Hepatocyte (in vitro differentiated cells): Measurements from ENCODE around the gene PRDM12. TPM values are rescaled to one million over a fixed set of nuclear protein-coding genes. Genes with fewer than 3 reads are reported as not detected.

Experiments used
- DNase-seq: peaks from one replicate; pipeline ENCODE4 v3.0.0-alpha.2; 2016; ENCODE audit warnings: low spot score
- H2AFZ ChIP-seq: fragments of 200-600 bp; sonication (generic); 2 replicates; pipeline ENCODE4 v1.6.0; 2016; ENCODE audit warnings: antibody characterized with exemption, mild to moderate bottlenecking
- H3K27ac ChIP-seq: fragments of 200-600 bp; sonication (generic); 2 replicates; pipeline ENCODE4 v1.5.1; 2016; ENCODE audit warnings: mild to moderate bottlenecking
- H3K27me3 ChIP-seq: fragments of 200-600 bp; sonication (generic); 2 replicates; pipeline ENCODE4 v1.6.1; 2016
- H3K36me3 ChIP-seq: fragments of 200-600 bp; sonication (generic); replicated peaks from 2 replicates; pipeline ENCODE4 v1.5.1; 2016; ENCODE audit warnings: low read depth; ENCODE audit not compliant: insufficient read depth
- H3K4me1 ChIP-seq: fragments of 200-600 bp; sonication (generic); 2 replicates; pipeline ENCODE4 v1.5.1; 2016; ENCODE audit warnings: mild to moderate bottlenecking, moderate library complexity; ENCODE audit not compliant: insufficient read depth
- H3K4me2 ChIP-seq: fragments of 200-600 bp; sonication (generic); 2 replicates; pipeline ENCODE4 v1.6.0; 2016
- H3K4me3 ChIP-seq: fragments of 200-600 bp; sonication (generic); 2 replicates; pipeline ENCODE4 v1.5.1; 2016; ENCODE audit warnings: mild to moderate bottlenecking
- H3K79me2 ChIP-seq: fragments of 200-600 bp; sonication (generic); 2 replicates; pipeline ENCODE4 v1.6.0; 2017; ENCODE audit warnings: mild to moderate bottlenecking
- H3K9me2 ChIP-seq: fragments of 200-600 bp; sonication (generic); replicated peaks from 2 replicates; pipeline ENCODE4 v1.6.0; 2017; ENCODE audit warnings: mild to moderate bottlenecking; ENCODE audit not compliant: insufficient read depth
- H3K9me3 ChIP-seq: fragments of 200-600 bp; sonication (generic); 2 replicates; pipeline ENCODE4 v1.5.1; 2016; ENCODE audit warnings: low read depth, mild to moderate bottlenecking
- H4K20me1 ChIP-seq: fragments of 200-600 bp; sonication (generic); 2 replicates; pipeline ENCODE4 v1.6.0; 2016; ENCODE audit warnings: mild to moderate bottlenecking; ENCODE audit not compliant: insufficient read depth, poor library complexity, severe bottlenecking
- EZH2 ChIP-seq: fragments of 200-600 bp; sonication (generic); IDR thresholded peaks from 2 replicates; pipeline ENCODE4 v1.6.1; 2016; ENCODE audit warnings: antibody characterized with exemption, mild to moderate bottlenecking, borderline replicate concordance
- EZH2phosphoT487 ChIP-seq: fragments of 200-600 bp; sonication (generic); IDR thresholded peaks from one replicate; pipeline ENCODE4 v1.6.1; 2018; ENCODE audit warnings: antibody characterized with exemption, mild to moderate bottlenecking, low read depth, moderate library complexity; ENCODE audit not compliant: unreplicated experiment, severe bottlenecking
- WGBS: methylation state at CpG from one replicate; pipeline ENCODE4 v1.1.6; 2016; ENCODE audit warnings: low lambda C conversion rate; ENCODE audit errors: missing lambda C conversion rate; 5-methylcytosine and 5-hydroxymethylcytosine counted together
- polyA plus RNA-seq: library from polyadenylated mRNA; unstranded; fragments of >200 nt; fragmentation: Nextera tagmentation; extraction: Ambion mirVana; gene quantifications from 2 replicates; pipeline ENCODE4 v1.2.1, GENCODE V29; 2016
- total RNA-seq: library from RNA; depleted of rRNA; stranded (reverse); fragments of >200 nt; gene quantifications from 2 replicates; pipeline ENCODE4 v1.2.3, GENCODE V29; 2014
- TF ChIP-seq, protein P1 (sequence below): fragments of 200-600 bp; sonication (generic); IDR thresholded peaks from 2 replicates; pipeline ENCODE4 v1.5.1; 2016; ENCODE audit warnings: antibody characterized with exemption, mild to moderate bottlenecking; ENCODE audit not compliant: poor library complexity

Gene PRDM12
- not detected in 2 replicates for total RNA-seq
- not detected in 2 replicates for polyA plus RNA-seq

DNA sequence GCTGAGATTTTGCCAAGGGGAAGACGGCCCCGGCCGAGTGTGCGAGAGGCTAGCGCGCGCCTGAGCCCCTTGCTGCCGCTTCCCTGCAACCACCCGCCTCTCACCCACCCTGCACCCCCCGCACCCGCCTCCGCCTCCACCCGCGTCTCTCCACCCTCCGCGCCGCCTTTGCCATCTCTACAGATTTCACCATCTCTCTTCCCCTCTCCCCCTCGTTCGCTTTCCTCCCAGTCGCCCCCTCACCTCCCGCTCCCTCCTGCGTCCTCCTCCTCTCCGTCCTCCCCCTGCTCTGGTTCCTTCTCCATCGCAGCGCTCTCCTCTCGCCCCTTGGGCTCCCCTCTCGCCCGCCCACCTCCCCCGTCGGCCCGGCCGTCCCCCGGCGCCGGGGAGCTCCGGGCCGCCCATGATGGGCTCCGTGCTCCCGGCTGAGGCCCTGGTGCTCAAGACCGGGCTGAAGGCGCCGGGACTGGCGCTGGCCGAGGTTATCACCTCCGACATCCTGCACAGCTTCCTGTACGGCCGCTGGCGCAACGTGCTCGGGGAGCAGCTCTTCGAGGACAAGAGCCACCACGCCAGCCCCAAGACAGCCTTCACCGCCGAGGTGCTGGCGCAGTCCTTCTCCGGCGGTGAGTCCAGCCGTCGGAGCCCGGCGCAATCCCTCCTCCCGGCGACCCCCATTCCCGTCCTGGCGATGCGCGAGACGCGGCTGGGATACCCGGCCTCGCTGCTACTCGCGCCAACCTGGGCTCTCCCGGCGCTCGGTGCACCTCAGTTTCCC, at the start of gene PRDM12:
PRDM12 (plus strand) TSS at position 344 of the 778 bp plus-strand sequence; CDS start at position 404, 60 bp downstream.
- H3K27ac ChIP-seq: no peak within 1 kb of the TSS
- H3K4me1 ChIP-seq: peaks cover 23% of the 10 kb centered on the region
- H3K27me3 ChIP-seq: peaks cover 91% of the 10 kb centered on the region
- H3K36me3 ChIP-seq: no peaks in the 10 kb centered on the region
- H4K20me1 ChIP-seq: no peaks in the 10 kb centered on the region
- no peaks in the 10 kb centered on the region for H3K9me3 ChIP-seq
- 2% methylated on average over 40 of the region's 76 CpGs for WGBS
- DNase-seq: no peak
- H2AFZ ChIP-seq: peak within 1 kb of the TSS; percentile 78
- no peak within 1 kb of the TSS for H3K4me3 ChIP-seq
- peak within 1 kb of the TSS; percentile 66 for H3K4me2 ChIP-seq
- no peaks in the 10 kb centered on the region for H3K79me2 ChIP-seq
- no peak for TF ChIP-seq EZH2
- TF ChIP-seq EZH2phosphoT487: peak; percentile 97
- H3K9me2 ChIP-seq: no peaks in the 10 kb centered on the region

GRCh38 chr9:130616451-130616850, 47.9 kb upstream of the PRDM12 start:
- H3K4me1 ChIP-seq: no peaks in the 10 kb centered on the region
- no peaks in the 10 kb centered on the region for H3K79me2 ChIP-seq
- TF ChIP-seq, protein P1, sequence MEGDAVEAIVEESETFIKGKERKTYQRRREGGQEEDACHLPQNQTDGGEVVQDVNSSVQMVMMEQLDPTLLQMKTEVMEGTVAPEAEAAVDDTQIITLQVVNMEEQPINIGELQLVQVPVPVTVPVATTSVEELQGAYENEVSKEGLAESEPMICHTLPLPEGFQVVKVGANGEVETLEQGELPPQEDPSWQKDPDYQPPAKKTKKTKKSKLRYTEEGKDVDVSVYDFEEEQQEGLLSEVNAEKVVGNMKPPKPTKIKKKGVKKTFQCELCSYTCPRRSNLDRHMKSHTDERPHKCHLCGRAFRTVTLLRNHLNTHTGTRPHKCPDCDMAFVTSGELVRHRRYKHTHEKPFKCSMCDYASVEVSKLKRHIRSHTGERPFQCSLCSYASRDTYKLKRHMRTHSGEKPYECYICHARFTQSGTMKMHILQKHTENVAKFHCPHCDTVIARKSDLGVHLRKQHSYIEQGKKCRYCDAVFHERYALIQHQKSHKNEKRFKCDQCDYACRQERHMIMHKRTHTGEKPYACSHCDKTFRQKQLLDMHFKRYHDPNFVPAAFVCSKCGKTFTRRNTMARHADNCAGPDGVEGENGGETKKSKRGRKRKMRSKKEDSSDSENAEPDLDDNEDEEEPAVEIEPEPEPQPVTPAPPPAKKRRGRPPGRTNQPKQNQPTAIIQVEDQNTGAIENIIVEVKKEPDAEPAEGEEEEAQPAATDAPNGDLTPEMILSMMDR: no peak
- TF ChIP-seq EZH2phosphoT487: no peak
- TF ChIP-seq EZH2: no peak
- H3K4me2 ChIP-seq: no peak overlapping the region
- no peak overlapping the region for H3K27ac ChIP-seq
- no peak overlapping the region for H3K4me3 ChIP-seq
- no peaks in the 10 kb centered on the region for H3K27me3 ChIP-seq
- no peak overlapping the region for H2AFZ ChIP-seq
- 96% methylated on average over 10 of the region's 10 CpGs for WGBS
- H3K9me2 ChIP-seq: no peaks in the 10 kb centered on the region
- H3K9me3 ChIP-seq: no peaks in the 10 kb centered on the region
- DNase-seq: no peak
- H3K36me3 ChIP-seq: peaks cover 3% of the 10 kb centered on the region
- no peaks in the 10 kb centered on the region for H4K20me1 ChIP-seq

DNA sequence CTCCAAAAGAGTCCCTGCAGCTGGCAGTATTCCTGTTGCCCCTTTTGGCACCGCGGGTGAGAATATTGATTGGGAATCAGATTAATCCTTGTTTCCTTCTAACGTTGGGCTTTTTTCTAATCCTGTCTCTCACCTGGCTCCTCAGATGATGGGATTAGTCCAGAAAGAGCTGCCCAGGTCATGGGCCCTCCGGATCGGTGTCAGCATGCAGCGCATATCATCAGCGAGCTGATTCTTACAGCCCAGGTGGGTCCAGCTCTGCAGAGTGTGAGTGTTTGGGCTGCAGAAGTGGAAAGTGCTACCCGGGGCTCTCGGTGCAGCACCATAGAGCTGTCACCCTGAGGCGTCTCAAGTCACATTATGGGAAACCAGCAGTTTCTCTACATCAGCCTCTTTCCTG, 40.9 kb upstream of the PRDM12 start:
- H4K20me1 ChIP-seq: no peaks in the 10 kb centered on the region
- H3K9me2 ChIP-seq: no peaks in the 10 kb centered on the region
- no peak overlapping the region for H3K27ac ChIP-seq
- TF ChIP-seq EZH2: no peak
- TF ChIP-seq, protein P1: no peak
- no peak for TF ChIP-seq EZH2phosphoT487
- no peaks in the 10 kb centered on the region for H3K9me3 ChIP-seq
- H3K4me1 ChIP-seq: no peaks in the 10 kb centered on the region
- H3K4me2 ChIP-seq: no peak overlapping the region
- no peaks in the 10 kb centered on the region for H3K36me3 ChIP-seq
- no peaks in the 10 kb centered on the region for H3K79me2 ChIP-seq
- DNase-seq: no peak
- H3K4me3 ChIP-seq: no peak overlapping the region
- no peak overlapping the region for H2AFZ ChIP-seq
- whole genome bisulfite sequencing: 88% methylated on average over 10 of the region's 10 CpGs
- no peaks in the 10 kb centered on the region for H3K27me3 ChIP-seq

DNA sequence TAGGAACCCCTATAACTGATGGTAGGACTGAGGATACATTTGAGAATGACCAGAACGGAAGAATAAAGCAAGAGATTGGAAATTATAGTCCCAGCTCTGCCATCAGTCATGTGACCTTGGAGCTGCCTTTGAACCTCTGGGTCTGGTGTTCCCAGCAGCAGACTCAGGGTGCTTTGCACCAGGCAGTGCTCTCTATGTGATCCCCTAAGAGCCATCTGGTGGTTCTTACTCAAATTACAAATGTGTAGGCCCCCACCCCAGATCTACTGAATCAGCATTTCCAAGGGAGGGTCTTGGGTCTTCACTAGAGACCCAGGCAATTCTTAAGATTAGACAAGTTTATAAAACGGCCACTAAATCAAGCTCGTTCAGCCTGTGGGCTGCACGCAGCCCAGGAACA, 40.2 kb upstream of the PRDM12 start:
- no peak for DNase-seq
- no peaks in the 10 kb centered on the region for H3K9me3 ChIP-seq
- no peaks in the 10 kb centered on the region for H3K4me1 ChIP-seq
- H3K36me3 ChIP-seq: no peaks in the 10 kb centered on the region
- TF ChIP-seq EZH2phosphoT487 (no peak), EZH2 (no peak)
- TF ChIP-seq, protein P1: no peak
- H3K9me2 ChIP-seq: no peaks in the 10 kb centered on the region
- no peak overlapping the region for H3K27ac ChIP-seq
- H4K20me1 ChIP-seq: no peaks in the 10 kb centered on the region
- H3K27me3 ChIP-seq: no peaks in the 10 kb centered on the region
- H3K4me3 ChIP-seq: no peak overlapping the region
- 86% methylated on average over 4 of the region's 4 CpGs for WGBS
- H3K79me2 ChIP-seq: no peaks in the 10 kb centered on the region
- no peak overlapping the region for H3K4me2 ChIP-seq
- H2AFZ ChIP-seq: no peak overlapping the region
